ENCODE results near the gene ELP5.

Gene ELP5

GRCh38 chr17:7258731-7259554 lies 6.9 kb downstream of the ELP5 start:
- DNase-seq, result no peak

- DNase-seq, result no peak
Measured at GRCh38 chr17:7259555-7259889, 7.5 kb downstream of the ELP5 start.

GRCh38 chr17:7260151-7260550 lies 8.1 kb downstream of the ELP5 start:
- no peak for DNase-seq

- peak; percentile 34 for DNase-seq
Measured at GRCh38 chr17:7260651-7261378, 8.8 kb downstream of the ELP5 start.

- DNase-seq, result peak; percentile 22
Measured at GRCh38 chr17:7261379-7262191, 9.6 kb downstream of the ELP5 start.

- DNase-seq, result no peak
Measured at GRCh38 chr17:7262192-7262934, 10.3 kb downstream of the ELP5 start, which contains the start of gene CLDN7. Gene CLDN7, minus strand, starts transcription at chr17:7262478. Its CDS starts 435 bp downstream, at chr17:7262043.

GRCh38 chr17:7262935-7263800 lies 11.2 kb downstream of the ELP5 start:
- peak; percentile 32 for DNase-seq

- DNase-seq, result no peak
Measured at GRCh38 chr17:7263801-7264078, 11.7 kb downstream of the ELP5 start.

- DNase-seq, result no peak
Measured at GRCh38 chr17:7266784-7267183, 14.8 kb downstream of the ELP5 start.

GRCh38 chr17:7279448-7279847 lies 27.4 kb downstream of the ELP5 start:
- no peak for DNase-seq

GRCh38 chr17:7280519-7281073 lies 28.6 kb downstream of the ELP5 start:
- peak; percentile 87 for DNase-seq

GRCh38 chr17:7281074-7281952 lies 29.3 kb downstream of the ELP5 start, which contains the start of gene SLC2A4:
Gene SLC2A4, plus strand, starts transcription at chr17:7281718. Its CDS starts 217 bp downstream, at chr17:7281935.
- DNase-seq, result peak; percentile 93

- DNase-seq, result peak; percentile 64
Measured at GRCh38 chr17:7281953-7282751, 30.1 kb downstream of the ELP5 start.

GRCh38 chr17:7282752-7283321 lies 30.8 kb downstream of the ELP5 start:
- DNase-seq, result no peak

- DNase-seq, result no peak
Measured at GRCh38 chr17:7283471-7284216, 31.6 kb downstream of the ELP5 start.

GRCh38 chr17:7284911-7285310 lies 32.9 kb downstream of the ELP5 start:
- DNase-seq, result no peak

- no peak for DNase-seq
Measured at GRCh38 chr17:7285679-7286078, 33.7 kb downstream of the ELP5 start.

All from femur (tissue), 1 donor.